Gastrocnemius medialis (tissue), 4 donors: ENCODE measurements around the gene ADCY2.

Source experiments
- CTCF ChIP-seq, 5 experiments: fragments of 450-650 bp in 3 of 5; fragments of 200-600 bp in 2 of 5; sonication (generic) in 2 of 5; IDR thresholded peaks in 4 of 5; conservative IDR thresholded peaks in 1 of 5; 1 replicate in 4 of 5; 2 replicates in 1 of 5; pipeline ENCODE4 v1.5.1; 2016 to 2019; ENCODE audit warnings: antibody characterized with exemption in 5 of 5, mild to moderate bottlenecking in 3 of 5, moderate library complexity in 3 of 5
- POLR2A ChIP-seq, 2 donors: fragments of 450-650 bp; IDR thresholded peaks; one replicate each; pipeline ENCODE4 v1.6.1; 2017; ENCODE audit warnings: antibody characterized with exemption in 2 of 2, mild to moderate bottlenecking in 2 of 2, moderate library complexity in 2 of 2

GRCh38 chr5:7759951-7760580, 364.1 kb downstream of the ADCY2 start:
- TF ChIP-seq CTCF (IDR thresholded peaks at IDR 0.05 in 4 of 5, conservative IDR thresholded peaks at IDR 0.05 in 1 of 5) (no peak), POLR2A (IDR thresholded peaks at IDR 0.05) (no peak)
